CD4-positive, alpha-beta T cell treated with Interferon gamma for 1 hour (primary cell): ENCODE measurements around the gene DYRK1A.
"Not testable (repeated sequence)": the region's sequence is repeated elsewhere in the genome, so short reads cannot be mapped to it uniquely, and the experiment has no call there.

Experiments used
- DNase-seq: peaks from one replicate; pipeline ENCODE4 v3.0.0-alpha.2; 2020

DYRK1A gene

DNA sequence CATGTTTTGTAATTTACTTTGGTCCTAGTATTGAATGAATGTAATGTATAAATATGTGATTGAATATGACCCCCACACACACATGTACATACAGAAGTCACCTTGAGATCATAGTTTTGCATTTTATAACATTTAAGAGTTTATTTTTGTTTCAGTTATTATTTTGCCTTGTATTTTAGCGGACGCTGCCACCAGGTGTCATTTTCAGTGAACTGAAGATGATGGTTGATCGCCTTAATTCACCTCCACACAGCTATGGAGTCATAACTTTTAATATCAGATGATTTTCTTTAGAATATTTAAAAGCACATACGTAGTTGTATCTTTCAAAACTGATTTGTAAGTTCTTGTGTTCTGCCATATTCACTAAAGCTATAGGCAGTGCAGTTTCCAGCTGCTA lies 130.4 kb downstream of the DYRK1A start:
- DNase-seq = no peak

DNA sequence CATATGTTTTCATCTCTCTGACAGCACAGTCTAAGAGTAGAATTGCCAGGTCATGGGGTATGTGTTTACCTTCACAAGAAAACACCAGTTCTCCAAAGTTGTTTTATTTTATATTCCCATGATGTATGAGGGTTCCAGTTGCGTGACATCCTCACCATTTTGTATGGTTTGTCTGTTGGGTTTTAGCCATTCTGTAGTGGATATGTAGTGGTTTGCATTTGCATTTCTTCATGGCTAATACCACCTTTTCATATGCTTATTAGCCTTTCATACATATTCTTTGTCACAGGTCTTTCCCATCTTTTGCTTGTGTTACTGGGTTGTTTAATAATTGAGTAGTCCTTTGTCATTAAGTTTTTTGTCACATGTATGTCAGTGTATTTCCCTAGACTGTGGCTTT lies 132.1 kb downstream of the DYRK1A start:
- no peak for DNase-seq

DNA sequence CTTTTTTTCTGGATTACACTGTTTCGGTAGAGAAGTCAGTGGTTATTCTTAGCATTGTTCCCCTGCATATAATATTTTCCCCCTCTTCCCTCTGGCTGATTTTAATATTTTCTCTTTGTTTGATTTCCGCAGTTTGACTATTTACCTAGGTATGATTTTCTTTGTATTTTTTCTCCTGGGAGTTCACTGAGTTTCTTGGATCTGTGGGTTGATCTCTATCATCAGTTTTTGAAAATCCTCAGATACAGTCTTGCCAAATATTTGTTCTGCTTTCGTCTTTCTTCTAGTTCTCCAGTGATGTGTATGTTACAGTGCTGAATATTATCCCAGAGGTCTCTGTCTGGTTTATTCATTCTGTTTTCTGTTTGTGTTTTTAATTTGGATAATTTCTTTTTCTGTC lies 136.4 kb downstream of the DYRK1A start:
- DNase-seq = no peak

DNA sequence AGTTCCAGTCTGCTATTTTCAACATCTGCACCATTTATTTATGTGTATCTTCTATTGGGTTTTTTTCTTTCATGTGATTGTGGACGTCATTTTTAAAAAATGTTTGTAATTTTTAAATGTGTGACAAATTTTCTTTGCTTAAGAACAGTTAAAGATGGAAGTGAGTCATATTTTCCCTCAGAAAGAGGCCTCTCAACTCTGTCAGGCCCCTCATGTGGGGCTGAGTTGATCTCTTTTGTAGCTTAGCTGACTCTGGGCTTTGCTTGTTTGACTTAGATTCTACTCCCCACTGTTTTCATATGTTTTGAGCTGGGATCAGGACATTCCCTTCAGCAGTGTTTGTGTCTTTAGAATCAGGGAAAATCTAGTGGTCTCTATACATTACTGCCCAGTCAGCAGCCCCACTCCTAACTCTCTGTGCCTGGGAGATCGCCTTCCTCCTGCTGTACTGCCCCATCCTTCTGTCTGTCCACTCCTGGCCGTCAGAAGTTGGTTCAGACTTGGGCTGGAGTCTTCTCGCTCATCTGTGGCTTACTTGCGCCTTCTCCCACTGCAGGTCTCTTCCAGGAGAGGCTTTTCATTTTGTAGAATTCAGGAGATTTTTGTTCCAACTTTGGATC lies 137.4 kb downstream of the DYRK1A start:
- no peak for DNase-seq

DNA sequence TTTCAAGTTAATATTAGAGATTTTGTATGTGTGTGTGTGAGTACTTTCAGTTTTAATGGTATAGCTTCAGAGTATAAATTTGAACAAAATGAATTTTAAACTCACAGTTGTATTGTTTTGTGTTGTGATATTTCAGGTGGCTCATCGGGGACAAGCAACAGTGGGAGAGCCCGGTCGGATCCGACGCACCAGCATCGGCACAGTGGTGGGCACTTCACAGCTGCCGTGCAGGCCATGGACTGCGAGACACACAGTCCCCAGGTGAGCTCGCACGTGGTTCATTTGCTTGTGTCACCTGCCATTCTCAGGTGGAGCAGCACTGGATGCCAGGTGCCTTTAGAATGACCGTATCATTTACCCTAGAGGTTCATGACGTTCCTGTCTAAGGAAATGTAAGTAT lies 139.4 kb downstream of the DYRK1A start:
- no peak for DNase-seq

DNA sequence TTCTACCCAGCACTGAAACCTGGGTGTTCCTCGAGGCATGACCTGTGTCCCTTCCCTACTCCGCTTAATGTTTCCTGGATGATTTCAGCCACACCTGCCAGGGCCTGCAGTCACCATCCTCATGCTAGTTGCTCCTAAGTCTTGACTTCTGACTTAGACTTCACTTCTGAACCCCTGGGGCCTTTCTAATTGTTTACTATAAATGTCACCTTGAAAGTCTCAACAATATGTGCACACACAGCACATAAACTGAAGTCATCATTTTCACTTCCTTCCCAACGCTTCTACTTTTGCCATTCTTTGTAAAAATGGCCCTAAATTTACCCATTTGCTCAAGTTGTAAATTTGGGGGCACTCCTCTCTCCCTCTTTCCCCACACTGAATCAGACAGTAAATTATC lies 141.1 kb downstream of the DYRK1A start:
- DNase-seq = no peak

DNA sequence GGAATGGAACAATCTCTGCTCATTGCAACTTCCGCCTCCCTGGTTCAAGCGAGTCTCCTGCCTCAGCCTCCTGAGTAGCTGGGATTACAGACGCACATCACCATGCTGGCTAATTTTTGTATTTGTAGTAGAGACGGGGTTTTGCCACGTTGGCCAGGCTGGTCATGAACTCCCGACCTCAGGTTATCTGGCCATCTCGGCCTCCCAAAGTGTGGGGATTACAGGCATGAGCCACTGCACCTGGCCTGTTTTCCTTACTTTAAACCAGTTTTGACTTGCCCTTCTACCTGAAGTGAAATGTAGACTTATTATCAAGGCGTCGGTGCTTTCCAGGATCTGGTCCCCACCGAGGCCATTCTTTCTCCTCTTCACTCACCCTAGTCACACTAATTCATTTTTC lies 141.8 kb downstream of the DYRK1A start:
- DNase-seq = no peak

DNA sequence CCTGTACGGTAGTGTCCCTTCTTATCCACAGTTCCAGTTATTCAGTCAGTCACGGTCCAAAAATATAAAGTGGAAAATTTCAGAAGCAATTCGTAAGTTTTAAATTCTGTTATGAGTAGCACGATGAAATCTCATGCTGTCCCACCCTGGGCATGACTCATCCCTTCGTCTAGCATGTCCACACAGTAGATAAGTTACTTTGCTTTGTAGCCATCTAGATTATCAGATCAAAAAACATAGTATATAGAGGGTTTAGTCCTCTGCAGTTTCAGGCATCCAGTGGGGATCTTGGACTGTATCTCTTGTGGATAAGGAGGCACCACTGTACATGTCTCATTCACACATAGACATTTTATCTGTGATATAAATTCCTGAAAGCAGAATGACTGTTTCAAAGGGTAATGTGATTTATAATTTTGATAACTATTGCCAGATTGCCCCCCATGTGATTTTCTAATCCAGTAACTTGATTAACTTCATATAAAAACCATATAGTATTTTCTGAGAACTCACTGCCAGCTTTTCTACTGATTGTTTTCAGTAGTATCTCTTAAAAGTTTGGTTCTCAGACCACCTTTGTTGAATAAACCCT lies 143.3 kb downstream of the DYRK1A start:
- DNase-seq = no peak

DNA sequence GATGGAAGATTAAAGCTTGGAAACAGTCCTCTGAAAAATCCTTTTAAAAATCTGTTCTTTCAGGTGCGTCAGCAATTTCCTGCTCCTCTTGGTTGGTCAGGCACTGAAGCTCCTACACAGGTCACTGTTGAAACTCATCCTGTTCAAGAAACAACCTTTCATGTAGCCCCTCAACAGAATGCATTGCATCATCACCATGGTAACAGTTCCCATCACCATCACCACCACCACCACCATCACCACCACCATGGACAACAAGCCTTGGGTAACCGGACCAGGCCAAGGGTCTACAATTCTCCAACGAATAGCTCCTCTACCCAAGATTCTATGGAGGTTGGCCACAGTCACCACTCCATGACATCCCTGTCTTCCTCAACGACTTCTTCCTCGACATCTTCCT lies 145.3 kb downstream of the DYRK1A start:
- DNase-seq = no peak

DNA sequence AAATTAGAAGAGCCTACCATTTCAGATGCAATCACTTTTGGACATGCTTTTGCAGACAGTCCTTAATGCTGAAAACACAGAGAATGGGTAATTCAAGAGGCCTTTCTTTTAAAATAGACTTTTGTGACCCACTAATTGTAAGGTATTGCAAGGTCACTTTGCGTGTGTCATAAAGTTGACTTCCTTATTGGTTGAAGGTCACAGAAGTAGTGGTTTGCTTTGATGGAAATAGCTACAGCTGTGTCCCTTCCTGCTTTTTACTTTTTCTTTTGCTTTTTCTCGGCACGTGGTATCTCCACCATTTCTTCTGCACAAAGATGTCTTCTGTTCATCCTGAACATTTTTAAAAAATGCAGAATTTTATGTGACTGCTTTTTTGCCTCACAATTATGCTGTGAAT lies 146.8 kb downstream of the DYRK1A start:
- no peak for DNase-seq

DNA sequence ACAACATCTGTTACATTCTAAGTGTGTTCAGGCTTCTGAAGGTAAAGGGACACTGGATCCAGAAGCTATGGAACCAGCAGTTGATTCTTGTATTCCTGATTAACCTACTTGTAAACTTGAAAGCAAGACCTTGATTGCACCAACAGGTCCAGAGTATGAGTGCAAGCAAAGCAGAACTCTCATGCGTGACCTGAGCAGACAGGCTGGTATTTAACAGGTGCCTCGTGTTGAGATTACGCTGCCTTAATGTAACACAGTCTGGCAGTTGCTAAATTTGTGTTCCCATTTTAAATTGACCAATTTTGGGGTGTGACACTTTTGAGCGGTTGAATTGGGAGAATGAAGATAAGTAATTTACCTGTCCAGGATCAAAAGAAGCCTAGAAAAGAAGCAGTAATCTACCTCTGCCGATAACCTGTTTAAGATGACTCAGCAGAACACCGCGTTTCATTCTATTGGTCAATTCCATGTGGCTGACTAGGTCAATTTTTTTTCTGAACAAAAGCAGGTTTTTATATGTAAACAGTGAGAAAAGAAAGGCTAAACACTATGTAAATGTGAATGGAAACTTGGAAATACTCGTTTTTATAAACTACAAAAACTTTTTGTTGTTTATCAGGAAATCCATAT lies 147.6 kb downstream of the DYRK1A start:
- no peak for DNase-seq

DNA sequence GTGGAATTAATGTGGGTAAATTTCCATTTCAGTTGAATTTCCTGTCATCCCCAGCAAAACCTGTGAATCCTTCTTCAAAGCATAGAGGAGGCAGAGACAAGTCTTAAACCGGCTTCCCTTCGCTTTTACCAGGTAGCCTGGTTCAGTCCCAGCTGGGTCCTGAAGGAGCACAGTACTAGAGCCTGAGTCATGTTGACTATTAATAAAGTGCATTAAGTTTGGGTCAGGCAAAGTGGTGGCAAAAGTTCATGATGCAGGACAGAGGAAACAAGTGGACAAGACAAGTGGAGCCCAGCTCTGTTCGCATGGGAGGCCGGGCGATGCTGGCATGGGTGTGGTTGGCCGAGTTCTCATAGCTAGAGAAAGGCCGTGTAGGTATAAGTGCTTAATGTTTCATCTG lies 150.4 kb downstream of the DYRK1A start:
- no peak for DNase-seq

DNA sequence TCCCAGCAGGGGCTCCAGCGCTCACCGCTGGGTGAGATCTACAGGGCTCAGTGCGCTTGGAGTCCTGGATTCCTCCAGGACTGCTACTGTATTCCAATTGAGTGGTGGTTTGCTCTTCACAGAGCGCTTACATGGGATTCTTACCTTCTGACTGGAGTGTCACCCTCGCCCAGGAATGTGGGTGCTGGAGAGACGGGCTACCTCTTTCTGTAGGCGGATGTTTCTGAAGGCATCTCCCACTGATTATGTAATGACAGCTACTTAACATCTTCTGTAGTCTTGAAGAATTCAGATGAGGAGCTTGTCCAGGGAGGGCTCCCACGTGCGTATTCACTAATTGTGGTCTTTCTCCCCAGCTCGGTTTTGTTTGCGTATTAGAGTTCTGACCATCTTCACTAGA lies 154.2 kb downstream of the DYRK1A start:
- no peak for DNase-seq

DNA sequence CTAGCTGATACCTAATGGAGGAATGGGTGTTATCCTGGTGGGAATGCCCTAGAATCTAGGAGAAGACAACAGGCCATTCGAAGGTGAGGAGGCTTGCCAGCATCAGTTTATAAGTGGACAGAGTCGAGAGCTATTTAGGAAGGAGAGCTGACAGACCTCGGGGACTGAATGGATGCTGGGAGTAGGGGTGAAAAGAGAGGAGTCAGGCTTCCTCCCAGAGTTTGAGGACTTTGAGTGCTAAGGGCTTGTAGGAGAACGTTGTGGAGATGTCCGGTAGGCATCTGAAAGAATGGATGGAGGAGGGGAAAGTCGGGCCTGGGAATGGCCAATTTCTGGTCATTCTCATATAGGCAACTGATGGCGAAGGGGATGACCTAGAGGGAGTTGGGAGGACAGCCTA lies 155.1 kb downstream of the DYRK1A start:
- no peak for DNase-seq

DNA sequence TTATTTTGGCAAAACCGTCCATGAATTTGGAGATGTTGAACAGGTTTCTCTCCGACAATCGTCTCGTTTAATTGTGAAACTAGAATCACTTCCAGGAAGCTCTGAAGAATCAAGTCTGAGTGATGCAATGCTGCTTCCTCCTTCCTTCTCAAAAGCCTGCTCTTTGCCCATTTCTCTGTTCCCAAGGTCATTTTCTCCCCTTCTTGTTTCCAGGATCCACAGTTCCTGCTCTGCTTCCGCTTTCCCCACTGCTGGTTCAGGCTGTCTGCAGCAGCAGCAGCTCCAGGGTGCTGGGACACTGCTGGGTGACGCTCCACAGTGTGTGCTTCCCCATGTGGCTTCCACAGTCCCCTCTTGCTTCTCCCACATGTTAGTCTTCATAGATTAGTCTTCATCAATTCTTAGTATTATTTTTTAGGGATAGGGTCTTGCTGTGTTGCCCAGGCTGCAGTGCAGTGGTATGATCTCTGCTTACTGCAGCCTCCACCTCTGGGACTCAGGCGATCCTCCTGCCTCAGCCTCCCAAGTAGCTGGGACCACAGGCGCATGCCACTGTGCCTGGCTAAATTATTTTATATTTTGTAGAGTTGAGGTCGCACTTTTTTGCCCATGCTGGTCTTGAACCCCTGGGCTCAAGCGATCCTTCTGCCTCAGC lies 156.2 kb downstream of the DYRK1A start:
- DNase-seq = no peak

DNA sequence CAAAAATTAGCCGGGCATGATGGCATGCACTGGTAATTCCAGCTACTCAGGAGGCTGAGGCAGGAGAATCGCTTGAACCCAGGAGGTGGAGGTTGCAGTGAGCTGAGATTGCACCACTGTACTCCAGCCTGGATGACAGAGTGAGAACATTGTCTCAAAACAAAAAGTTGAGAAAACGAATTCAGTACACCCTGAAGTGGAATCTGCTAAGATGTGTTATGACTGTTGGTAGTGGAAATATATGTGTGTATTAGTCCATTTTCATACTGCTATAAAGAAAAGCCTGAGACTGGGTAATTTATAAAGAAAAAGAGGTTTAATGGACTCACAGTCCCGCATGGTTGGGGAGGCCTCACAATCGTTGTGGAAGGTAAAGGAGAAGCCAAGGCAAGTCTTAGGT lies 158.4 kb downstream of the DYRK1A start:
- DNase-seq = not testable (repeated sequence)

DNA sequence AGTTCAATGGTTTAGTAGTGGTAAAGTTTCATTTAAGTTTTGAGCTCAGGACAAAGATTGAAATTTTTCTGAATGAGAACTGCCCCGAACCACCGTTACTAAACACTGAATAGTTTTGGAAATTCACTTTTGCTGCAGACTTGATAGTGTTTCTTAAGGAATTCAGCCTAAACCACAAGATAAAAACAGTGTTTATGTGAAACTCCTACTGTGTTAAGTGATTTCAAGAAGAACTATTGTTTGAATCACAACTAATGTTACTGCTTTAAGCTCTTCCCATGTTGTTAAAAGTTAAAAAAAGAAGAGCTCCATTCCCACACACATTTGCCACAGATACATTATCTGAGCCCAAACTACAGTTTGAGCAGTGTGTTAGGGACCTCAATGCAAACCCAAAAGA lies 159.2 kb downstream of the DYRK1A start:
- DNase-seq = no peak

DNA sequence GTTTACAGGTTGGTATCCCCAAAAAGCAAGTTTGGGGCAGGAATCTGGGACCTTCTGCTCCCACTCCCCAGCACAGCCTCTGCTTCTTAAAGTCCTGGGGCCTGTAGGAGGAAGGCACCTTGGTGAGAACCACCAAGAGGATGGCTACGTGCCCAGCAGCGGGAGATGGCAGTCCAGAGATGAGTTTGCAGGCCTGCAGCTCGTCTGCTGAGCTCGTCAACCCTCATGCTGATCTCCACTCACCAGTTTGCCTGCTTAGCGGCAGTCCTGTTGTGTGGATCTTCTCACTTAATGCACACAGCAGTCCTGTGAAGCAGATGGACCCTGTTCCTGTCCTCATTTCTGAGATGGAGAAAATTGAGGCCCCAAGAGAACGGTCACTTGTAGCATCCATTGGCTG lies 160.5 kb downstream of the DYRK1A start:
- DNase-seq = no peak

DNA sequence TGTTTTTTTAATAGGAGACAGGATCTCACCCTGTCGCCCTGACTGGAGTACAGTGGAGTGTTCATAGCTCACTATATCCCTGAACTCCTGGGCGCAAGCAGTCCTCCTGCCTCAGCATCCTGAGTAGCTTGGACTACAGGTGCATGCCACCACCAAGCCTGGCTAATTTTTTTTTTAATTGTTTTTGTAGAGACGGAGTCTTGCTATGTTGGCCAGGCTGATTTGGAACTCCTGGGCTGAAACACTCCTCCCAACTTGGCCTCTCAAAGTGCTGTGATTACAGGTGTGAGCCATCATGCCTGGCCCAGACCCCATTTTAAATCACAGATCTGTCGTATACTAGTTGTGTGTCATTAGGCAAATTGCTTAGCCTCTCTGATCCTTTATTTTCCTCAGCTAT lies 161.1 kb downstream of the DYRK1A start:
- DNase-seq = no peak

DNA sequence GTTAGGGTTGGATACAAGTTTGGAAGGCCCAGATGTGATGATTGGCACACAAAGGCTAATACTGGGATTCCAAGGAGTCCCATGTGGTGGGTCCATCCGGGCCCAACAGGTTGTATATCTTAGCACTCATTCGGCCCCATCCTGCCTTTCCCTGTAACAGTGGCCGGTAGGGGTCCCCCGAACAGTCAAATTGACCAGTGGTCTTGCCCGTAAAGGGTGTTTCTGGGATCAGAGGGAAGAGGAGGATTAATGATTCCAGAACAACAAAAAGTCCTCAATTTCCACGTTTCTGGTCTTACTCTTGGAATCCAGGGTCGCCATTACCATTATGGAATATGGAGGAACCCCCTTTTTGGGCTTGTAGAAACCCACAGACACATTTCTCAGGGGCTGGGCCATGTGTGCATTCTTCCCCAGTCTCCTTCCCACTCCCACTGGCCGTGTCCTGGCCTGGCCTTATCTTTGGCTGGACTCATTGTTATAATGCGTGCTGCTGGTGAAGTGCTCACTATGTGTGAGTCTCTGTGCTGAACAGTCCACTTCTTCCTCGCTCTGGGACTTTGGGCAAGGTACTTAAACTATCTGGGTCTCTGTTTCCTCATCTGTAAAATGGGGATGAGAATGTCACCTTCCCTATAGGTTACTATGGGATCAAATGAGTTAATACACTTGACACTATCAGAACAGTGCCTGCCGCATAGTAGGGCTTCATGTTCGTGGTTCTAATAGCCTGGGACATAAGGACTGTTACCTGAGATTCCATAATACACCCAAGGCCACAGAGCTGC lies 161.8 kb downstream of the DYRK1A start:
- DNase-seq = no peak

DNA sequence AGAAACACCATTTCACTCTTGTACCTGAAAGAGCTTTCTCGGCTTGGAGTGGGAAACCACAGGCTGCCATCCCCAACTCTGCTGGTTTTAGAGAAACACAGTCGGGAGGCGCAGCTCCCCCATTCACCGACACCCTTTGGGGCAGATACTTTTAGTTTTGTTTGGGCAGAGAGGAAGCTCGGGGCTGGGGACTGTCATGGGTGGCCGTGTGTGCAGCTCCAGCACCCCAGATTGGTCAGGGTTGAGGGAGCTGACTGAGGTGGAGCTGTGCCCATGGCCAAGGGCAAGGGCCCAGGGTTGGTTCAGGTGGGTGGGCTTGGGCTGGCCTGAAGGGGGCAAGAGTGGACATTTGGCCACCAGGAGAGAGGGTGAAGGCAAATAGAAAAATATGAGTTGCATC lies 163.1 kb downstream of the DYRK1A start:
- no peak for DNase-seq

DNA sequence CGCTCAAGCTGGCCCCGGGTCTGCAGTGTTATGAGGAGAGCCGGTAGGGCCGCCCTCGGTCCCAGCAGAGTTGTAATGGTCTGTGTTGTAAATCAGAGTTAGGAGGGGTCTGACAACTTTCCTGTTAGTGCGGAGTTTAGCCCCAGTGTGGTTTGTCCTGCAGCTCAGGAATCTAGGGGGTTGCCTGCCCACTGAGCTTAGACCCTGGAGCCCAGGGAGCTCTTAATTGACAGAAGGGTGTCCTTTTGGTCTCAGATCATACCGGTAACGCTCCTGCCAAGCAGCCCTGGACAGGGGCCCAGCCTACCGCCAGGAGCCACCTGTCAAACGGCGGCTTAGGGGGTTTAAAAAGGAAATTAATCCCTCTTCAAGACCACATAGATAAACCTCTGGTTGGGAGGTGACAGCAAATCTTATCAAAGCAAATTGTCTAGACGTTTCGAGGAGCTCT lies 164.4 kb downstream of the DYRK1A start:
- DNase-seq = no peak

DNA sequence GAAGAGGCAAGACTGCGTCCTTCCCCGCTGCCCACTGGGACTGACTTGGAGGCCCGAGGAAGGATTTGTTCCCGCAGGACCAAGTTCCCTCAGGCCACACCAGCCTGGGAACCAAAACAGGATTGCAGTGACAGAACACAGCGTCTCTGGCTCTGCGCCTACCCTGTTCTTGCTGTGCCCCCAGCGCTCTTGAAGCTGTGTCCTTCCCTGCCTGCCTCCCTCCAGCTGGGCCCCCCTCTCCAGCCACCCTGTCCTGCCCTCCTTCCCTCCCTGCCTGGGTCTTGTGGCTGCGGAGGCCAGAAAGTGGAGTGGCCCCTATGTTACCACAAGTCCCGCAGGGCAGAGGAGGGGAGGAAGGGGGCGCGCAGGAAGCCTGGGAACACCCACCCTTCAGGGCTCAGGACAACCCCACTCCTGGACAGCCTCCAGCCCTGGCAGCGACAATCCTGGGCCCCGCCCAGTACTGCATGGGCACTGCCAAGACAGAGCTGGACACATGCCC lies 164.9 kb downstream of the DYRK1A start:
- no peak for DNase-seq
